NB4 (cell line): ENCODE data around the gene RANBP3.

ENCODE experiments used
- CTCF ChIP-seq: IDR thresholded peaks from one replicate; pipeline ENCODE4 v1.5.1; 2012; ENCODE audit warnings: low read depth, low read length
- POLR2A ChIP-seq: IDR thresholded peaks from 2 replicates; pipeline ENCODE4 v1.6.1; 2011; ENCODE audit warnings: mild to moderate bottlenecking; ENCODE audit not compliant: insufficient read length; ENCODE audit errors: extremely low read depth
- TF ChIP-seq, protein P1 (sequence below): IDR thresholded peaks from 2 replicates; pipeline ENCODE4 v1.6.1; 2011; ENCODE audit warnings: low read depth, low read length

GRCh38 chr19:6011794-6012193, 33.9 kb upstream of the RANBP3 start:
- TF ChIP-seq CTCF, result no peak
- no peak for TF ChIP-seq POLR2A
- TF ChIP-seq, protein P1, sequence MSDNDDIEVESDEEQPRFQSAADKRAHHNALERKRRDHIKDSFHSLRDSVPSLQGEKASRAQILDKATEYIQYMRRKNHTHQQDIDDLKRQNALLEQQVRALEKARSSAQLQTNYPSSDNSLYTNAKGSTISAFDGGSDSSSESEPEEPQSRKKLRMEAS, result no peak
